Esophagus (tissue), 2 donors: ENCODE results near the gene ACTR1A. TPM values are rescaled to one million over a fixed set of nuclear protein-coding genes. Genes with fewer than 3 reads are reported as not detected.

Source experiments
- H3K27ac ChIP-seq, 2 donors: one replicate each; pipeline ENCODE4 v1.5.1; 2013; ENCODE audit warnings: low read depth in 2 of 2, mild to moderate bottlenecking in 2 of 2, inconsistent platforms in 1 of 2, low read length in 1 of 2, moderate library complexity in 1 of 2
- H3K27me3 ChIP-seq, 2 donors: one replicate each; pipeline ENCODE4 v1.6.1; 2013; ENCODE audit warnings: low read length in 2 of 2, control low read depth in 1 of 2, mild to moderate bottlenecking in 1 of 2; ENCODE audit not compliant: insufficient read depth in 2 of 2, control insufficient read depth in 1 of 2
- H3K36me3 ChIP-seq, 2 donors: one replicate each; pipeline ENCODE4 v1.6.1; 2013; ENCODE audit warnings: low read length in 1 of 2; ENCODE audit not compliant: control insufficient read depth in 2 of 2, insufficient read depth in 2 of 2
- H3K4me1 ChIP-seq, 2 donors: one replicate each; pipeline ENCODE4 v1.6.1; 2013; ENCODE audit warnings: low read length in 1 of 2; ENCODE audit not compliant: control insufficient read depth in 2 of 2, insufficient read depth in 2 of 2
- H3K4me3 ChIP-seq, 2 donors: one replicate each; pipeline ENCODE4 v1.5.1; 2013; ENCODE audit warnings: low read length in 2 of 2, mild to moderate bottlenecking in 2 of 2, low read depth in 1 of 2, moderate library complexity in 1 of 2
- H3K9me3 ChIP-seq, 2 donors: one replicate each; pipeline ENCODE4 v1.6.1; 2013; ENCODE audit warnings: mild to moderate bottlenecking in 2 of 2, low read depth in 1 of 2, low read length in 1 of 2, moderate library complexity in 1 of 2; ENCODE audit not compliant: control insufficient read depth in 2 of 2, insufficient read depth in 1 of 2
- WGBS, 2 donors: extraction: QIAGEN DNeasy Blood & Tissue Kit; methylation state at CpG; one replicate each; pipeline ENCODE4 v1.1.7; 2013; 5-methylcytosine and 5-hydroxymethylcytosine counted together
- polyA plus RNA-seq, 2 donors: library from polyadenylated mRNA; stranded (reverse); fragments of 200-250 nt; gene quantifications; one replicate each; pipeline ENCODE4 v1.2.3, GENCODE V29; 2013
- donor health status: healthy with polysubstance abuse.
- donor health status: Bipolar disorder and iron deficiency.

ACTR1A gene
- 10 to 100 TPM; 56.1 to 60.3 TPM for polyA plus RNA-seq

DNA sequence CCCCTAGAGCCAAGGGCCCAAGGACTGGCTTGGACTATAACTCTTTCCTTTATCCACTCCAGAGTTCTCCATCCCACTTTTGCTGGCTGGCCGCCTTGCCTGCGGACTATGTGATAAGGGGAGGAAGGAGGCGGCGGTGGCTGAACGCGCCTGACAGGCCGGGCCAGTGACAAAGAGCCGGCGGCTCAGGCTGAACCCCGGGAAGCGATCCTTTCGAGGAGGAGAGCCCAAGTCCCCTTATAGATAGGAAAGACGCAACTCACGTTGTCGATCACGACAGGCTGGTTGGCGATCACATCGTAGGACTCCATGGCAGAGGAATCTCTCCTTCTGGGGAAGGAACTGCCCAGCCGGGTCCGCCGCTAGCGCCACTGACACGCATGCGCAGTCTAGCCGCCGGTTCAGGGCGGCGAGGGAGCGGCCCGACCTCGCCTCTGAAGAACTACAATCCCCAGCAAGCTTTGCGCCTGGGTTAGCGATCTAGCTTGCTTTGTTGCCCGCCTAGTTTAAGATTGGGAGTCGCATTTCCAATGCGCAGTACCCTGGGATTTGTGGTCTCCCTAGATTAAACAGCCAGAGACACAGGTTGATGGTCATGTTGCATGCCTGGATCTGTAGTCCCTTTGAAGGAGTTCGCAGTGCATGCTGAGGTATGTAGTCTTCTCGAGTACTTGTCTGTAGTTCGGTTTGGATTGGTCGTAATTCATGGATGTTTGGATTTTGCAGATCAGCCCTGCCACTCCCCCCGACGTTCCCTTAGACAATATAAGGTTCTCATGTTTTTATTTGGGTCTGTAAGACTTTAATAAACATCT is at the start of gene ACTR1A:
ACTR1A (minus strand) TSS at position 376 of the 815 bp plus-strand sequence; CDS start at position 311, 65 bp downstream.
- 0% methylated on average over 41 to 42 of the region's 42 CpGs for WGBS, 2 donors
- Histone ChIP-seq H3K9me3 (no peaks in the 10 kb centered on the region), H3K36me3 (no peaks in the 10 kb centered on the region), H3K27ac (peak within 1 kb of the TSS; percentile 90 to 96), H3K4me3 (peak within 1 kb of the TSS; percentile 75 to 87), H3K27me3 (no peaks in the 10 kb centered on the region), H3K4me1 (peaks cover 2 to 4% of the 10 kb centered on the region in 2 donors)

DNA sequence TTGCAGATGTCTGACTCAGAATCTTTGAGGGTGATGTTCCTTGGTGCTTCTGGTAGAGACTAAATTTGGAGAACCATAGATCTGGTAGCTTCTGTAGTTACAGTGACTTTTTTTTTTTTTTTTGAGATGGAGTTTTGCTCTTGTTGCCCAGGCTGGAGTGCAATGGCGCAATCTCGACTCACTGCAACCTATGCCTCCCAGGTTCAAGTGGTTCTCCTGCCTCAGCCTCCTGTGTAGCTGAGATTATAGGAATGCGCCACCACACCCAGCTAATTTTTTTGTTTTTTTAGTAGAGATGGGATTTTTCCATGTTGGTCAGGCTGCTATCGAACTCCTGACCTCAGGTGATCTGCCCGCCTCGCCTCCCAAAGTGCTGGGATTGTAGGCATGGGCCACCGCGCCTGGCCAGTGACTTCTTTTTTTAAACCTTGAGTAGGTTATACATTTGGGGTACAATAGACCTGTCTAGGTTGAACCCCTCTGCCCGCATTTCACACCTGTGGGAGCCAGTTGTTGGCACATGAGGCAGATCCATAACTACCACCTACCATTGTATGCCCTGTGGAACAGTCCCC is 48.2 kb upstream of the ACTR1A start:
- peaks cover 0 to 2% of the 10 kb centered on the region in 2 donors for H3K4me1 ChIP-seq
- no peak overlapping the region for H3K4me3 ChIP-seq
- H3K27ac ChIP-seq = no peak overlapping the region
- H3K9me3 ChIP-seq = no peaks in the 10 kb centered on the region
- 97 to 98% methylated on average over 9 of the region's 9 CpGs for WGBS, 2 donors
- peaks cover 9 to 10% of the 10 kb centered on the region in 2 donors for H3K36me3 ChIP-seq
- H3K27me3 ChIP-seq = no peaks in the 10 kb centered on the region

- WGBS, 2 donors = 85 to 100% methylated on average over 1 of the region's 1 CpG
- Histone ChIP-seq H3K36me3 (peaks cover 9 to 10% of the 10 kb centered on the region in 2 donors), H3K27me3 (no peaks in the 10 kb centered on the region), H3K27ac (no peak overlapping the region), H3K4me1 (peaks cover 0 to 2% of the 10 kb centered on the region in 2 donors), H3K9me3 (no peaks in the 10 kb centered on the region), H3K4me3 (no peak overlapping the region)
These were observed 47.0 kb upstream of the ACTR1A start for GRCh38 chr10:102549549-102549948.

GRCh38 chr10:102546606-102547320 is 44.3 kb upstream of the ACTR1A start:
- Histone ChIP-seq H3K27me3 (no peaks in the 10 kb centered on the region), H3K4me3 (no peak overlapping the region), H3K9me3 (no peaks in the 10 kb centered on the region), H3K36me3 (peaks cover 6 to 10% of the 10 kb centered on the region in 2 donors), H3K4me1 (peaks cover 0 to 2% of the 10 kb centered on the region in 2 donors), H3K27ac (no peak overlapping the region)
- 59 to 74% methylated on average over 12 of the region's 12 CpGs for WGBS, 2 donors

DNA sequence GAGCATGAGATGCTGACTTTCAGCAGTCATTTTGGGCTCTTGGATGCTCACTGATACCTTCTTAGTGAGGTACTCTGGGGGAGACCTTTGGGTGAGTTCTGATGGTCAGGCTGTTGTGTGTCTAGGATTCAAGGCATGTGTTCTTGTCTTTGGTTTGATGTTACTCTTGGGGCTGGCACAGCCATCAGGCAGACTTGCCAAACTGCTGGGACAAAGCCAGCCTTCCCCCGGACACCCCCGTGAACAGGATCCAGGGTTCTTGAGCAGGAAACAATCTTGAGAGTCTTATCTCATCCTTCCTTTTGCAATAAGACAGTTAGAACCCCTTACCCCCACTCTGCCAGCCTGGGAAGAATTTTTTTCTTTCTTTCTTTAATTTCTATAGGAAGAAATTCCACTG is 43.5 kb upstream of the ACTR1A start:
- Histone ChIP-seq H3K27ac (no peak overlapping the region), H3K4me1 (peaks cover 0 to 2% of the 10 kb centered on the region in 2 donors), H3K4me3 (no peak overlapping the region), H3K36me3 (peaks cover 4 to 7% of the 10 kb centered on the region in 2 donors), H3K9me3 (no peaks in the 10 kb centered on the region), H3K27me3 (no peaks in the 10 kb centered on the region)
- WGBS, 2 donors = 26 to 33% methylated on average over 2 of the region's 2 CpGs

- Histone ChIP-seq H3K27me3 (no peaks in the 10 kb centered on the region), H3K4me3 (no peak overlapping the region), H3K36me3 (peaks cover 3 to 6% of the 10 kb centered on the region in 2 donors), H3K27ac (no peak overlapping the region), H3K9me3 (no peaks in the 10 kb centered on the region), H3K4me1 (peaks cover 0 to 2% of the 10 kb centered on the region in 2 donors)
- WGBS, 2 donors = 85 to 88% methylated on average over 7 of the region's 7 CpGs
These were observed 42.9 kb upstream of the ACTR1A start for GRCh38 chr10:102545265-102545871.

DNA sequence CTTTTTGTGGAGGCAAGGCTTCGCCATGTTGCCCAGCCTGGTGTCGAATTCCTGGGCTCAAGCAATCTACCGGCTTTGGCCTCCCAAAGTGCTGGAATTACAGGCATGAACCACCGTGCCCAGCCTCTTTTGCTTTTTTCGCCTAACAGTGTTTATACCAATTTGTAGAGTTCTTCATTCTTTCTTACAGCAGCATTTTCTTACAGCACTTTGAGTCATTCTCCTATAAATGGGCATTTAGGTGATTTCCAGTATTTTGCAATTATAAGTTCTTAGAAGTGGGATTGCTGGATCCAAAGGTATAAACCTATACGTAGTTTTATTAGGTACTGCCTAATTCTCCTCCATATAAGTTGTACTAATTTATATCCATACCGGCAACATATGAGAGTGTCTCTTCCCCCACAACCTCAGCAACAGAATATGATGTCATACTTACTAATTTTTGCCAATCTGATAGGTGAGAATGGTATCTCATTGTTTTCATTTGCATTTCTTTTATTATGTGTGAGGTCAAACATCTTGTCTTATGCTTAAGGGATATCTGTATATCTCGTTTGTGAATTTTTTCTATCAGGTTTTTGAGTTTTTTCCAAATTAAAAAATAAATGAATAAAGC is 40.4 kb upstream of the ACTR1A start:
- Histone ChIP-seq H3K9me3 (no peaks in the 10 kb centered on the region), H3K4me1 (peaks cover 0 to 2% of the 10 kb centered on the region in 2 donors), H3K27me3 (no peaks in the 10 kb centered on the region), H3K36me3 (no peaks in the 10 kb centered on the region), H3K27ac (no peak overlapping the region), H3K4me3 (no peak overlapping the region)
- WGBS, 2 donors = 71 to 85% methylated on average over 8 of the region's 8 CpGs

DNA sequence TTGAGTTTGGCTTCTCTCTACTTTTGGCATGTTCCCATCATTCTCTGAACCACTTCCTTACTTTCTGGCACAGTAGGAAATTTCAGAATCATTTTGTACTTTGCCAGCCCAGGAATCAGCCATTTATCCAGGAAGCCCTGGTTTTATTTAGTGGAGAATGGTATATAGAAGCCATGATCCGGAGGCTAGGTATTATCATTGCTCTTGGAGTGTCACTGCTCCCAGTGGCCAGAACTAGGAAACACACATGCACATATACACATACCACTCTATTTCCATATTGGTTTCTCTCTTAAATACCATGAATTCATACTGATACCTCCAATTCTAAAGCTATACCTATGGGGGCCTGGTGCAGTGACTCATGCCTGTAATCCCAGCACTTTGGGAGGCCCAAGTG is 37.5 kb upstream of the ACTR1A start:
- WGBS, 2 donors = 72 to 78% methylated on average over 1 of the region's 1 CpG
- H3K4me3 ChIP-seq = no peak overlapping the region
- no peaks in the 10 kb centered on the region for H3K36me3 ChIP-seq
- H3K27ac ChIP-seq = no peak overlapping the region
- no peaks in the 10 kb centered on the region for H3K9me3 ChIP-seq
- no peaks in the 10 kb centered on the region for H3K4me1 ChIP-seq
- no peaks in the 10 kb centered on the region for H3K27me3 ChIP-seq

DNA sequence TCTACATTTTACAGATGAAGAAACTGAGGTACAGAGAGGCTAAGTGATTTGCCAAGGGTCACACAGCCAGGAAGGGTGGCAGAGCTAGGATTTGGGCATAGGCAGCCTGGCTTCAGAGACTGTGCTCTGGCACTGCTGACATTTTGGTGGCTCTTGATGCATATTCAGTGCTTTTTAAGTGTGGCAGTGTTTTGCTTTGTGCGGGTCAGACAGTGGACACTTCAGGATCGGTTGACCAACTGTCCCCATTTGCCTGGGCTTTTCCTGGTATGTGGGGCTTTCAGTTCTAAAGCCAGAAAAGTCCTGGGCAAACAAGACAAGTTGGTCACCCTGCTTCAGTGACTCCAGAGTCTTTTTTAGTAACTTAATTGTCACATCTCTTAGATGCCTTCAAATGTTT is 36.3 kb upstream of the ACTR1A start:
- Histone ChIP-seq H3K4me3 (no peak overlapping the region), H3K27me3 (no peaks in the 10 kb centered on the region), H3K9me3 (no peaks in the 10 kb centered on the region), H3K4me1 (no peaks in the 10 kb centered on the region), H3K36me3 (no peaks in the 10 kb centered on the region), H3K27ac (no peak overlapping the region)
- WGBS, 2 donors = 80 to 81% methylated on average over 2 of the region's 2 CpGs
